Lower lobe of right lung (tissue), 2 donors: ENCODE data around the gene FAAP100. TPM values are rescaled to one million over a fixed set of nuclear protein-coding genes. Genes with fewer than 3 reads are reported as not detected.

Source experiments
- ATAC-seq, 2 donors: fragments of 200-7000 bp; cut with Tn5 transposase; one replicate each; pipeline ENCODE4 v1.9.1; 2020 to 2022; ENCODE audit warnings: mild to moderate bottlenecking in 2 of 2, moderate library complexity in 2 of 2
- DNase-seq: peaks from one replicate; pipeline ENCODE4 v3.0.0-alpha.2; 2020
- H3K27ac ChIP-seq: fragments of 200-600 bp; one replicate; pipeline ENCODE4 v1.8.0; 2022
- H3K27me3 ChIP-seq: fragments of 200-600 bp; one replicate; pipeline ENCODE4 v1.8.0; 2022; ENCODE audit warnings: low read depth
- H3K36me3 ChIP-seq: fragments of 200-600 bp; one replicate; pipeline ENCODE4 v1.8.0; 2022; ENCODE audit warnings: mild to moderate bottlenecking
- H3K4me1 ChIP-seq: fragments of 200-600 bp; one replicate; pipeline ENCODE4 v1.8.0; 2022
- H3K4me3 ChIP-seq: fragments of 200-600 bp; one replicate; pipeline ENCODE4 v1.8.0; 2022; ENCODE audit warnings: mild to moderate bottlenecking
- H3K9me3 ChIP-seq: fragments of 200-600 bp; one replicate; pipeline ENCODE4 v1.8.0; 2022
- CTCF ChIP-seq: fragments of 200-600 bp; IDR thresholded peaks from one replicate; pipeline ENCODE4 v1.8.0; 2022; ENCODE audit warnings: antibody characterized with exemption, mild to moderate bottlenecking
- intact Hi-C: fragments of 100-400 bp; cut with DNase I; formaldehyde crosslinking; loops from one replicate; pipeline ENCODE4 v1.11.0; 2022
- total RNA-seq: library from RNA; stranded (reverse); fragmentation: NEBNext Ultra II Directional; extraction: Animal tissue kit (Norgen Biotek cat#: 25700); gene quantifications from one replicate; pipeline ENCODE4 v1.2.1, GENCODE V29; 2021
- donor health status: DM: no; HTN: yes; CAD: no; lungs with severe emphysema.

The FAAP100 gene
- total RNA-seq, 1 donor from 2014 or later: 26.0 TPM

- H3K36me3 ChIP-seq: peaks cover 85% of the 10 kb centered on the region
- ATAC-seq: no peak
Observed at GRCh38 chr17:81574643-81574956, 22.4 kb upstream of the FAAP100 start.

GRCh38 chr17:81573794-81574642, 21.9 kb upstream of the FAAP100 start:
- Histone ChIP-seq H3K4me1 (peaks cover 19% of the 10 kb centered on the region), H3K9me3 (no peaks in the 10 kb centered on the region), H3K27me3 (no peaks in the 10 kb centered on the region), H3K36me3 (peaks cover 85% of the 10 kb centered on the region), H3K4me3 (no peak overlapping the region), H3K27ac (no peak overlapping the region)
- DNase-seq: no peak
- no peak for TF ChIP-seq CTCF
- intact Hi-C loops: no loop called here
- ATAC-seq: no peak

More at GRCh38 chr17:81574643-81574956, 22.4 kb upstream of the FAAP100 start:
- intact Hi-C loops: no loop called here
- Histone ChIP-seq H3K4me3 (no peak overlapping the region), H3K27me3 (no peaks in the 10 kb centered on the region), H3K27ac (no peak overlapping the region), H3K9me3 (no peaks in the 10 kb centered on the region), H3K4me1 (peaks cover 19% of the 10 kb centered on the region)
- DNase-seq: no peak
- no peak for TF ChIP-seq CTCF

GRCh38 chr17:81572563-81573168, 20.5 kb upstream of the FAAP100 start:
- ATAC-seq (no peak), DNase-seq (no peak)
- Histone ChIP-seq H3K27ac (no peak overlapping the region), H3K27me3 (no peaks in the 10 kb centered on the region), H3K9me3 (no peaks in the 10 kb centered on the region), H3K4me1 (peaks cover 18% of the 10 kb centered on the region), H3K4me3 (no peak overlapping the region), H3K36me3 (peaks cover 86% of the 10 kb centered on the region)
- intact Hi-C loops: no loop called here
- TF ChIP-seq CTCF: no peak

GRCh38 chr17:81570964-81571363, 18.8 kb upstream of the FAAP100 start:
- ATAC-seq: no peak
- Histone ChIP-seq H3K4me1 (peaks cover 19% of the 10 kb centered on the region), H3K36me3 (peaks cover 93% of the 10 kb centered on the region), H3K27me3 (no peaks in the 10 kb centered on the region), H3K4me3 (no peak overlapping the region), H3K27ac (no peak overlapping the region), H3K9me3 (no peaks in the 10 kb centered on the region)
- no peak for TF ChIP-seq CTCF
- no peak for DNase-seq
- intact Hi-C loops: no loop called here

- Histone ChIP-seq H3K36me3 (peaks cover 93% of the 10 kb centered on the region), H3K9me3 (no peaks in the 10 kb centered on the region), H3K4me1 (peaks cover 27% of the 10 kb centered on the region), H3K27ac (no peak overlapping the region), H3K27me3 (no peaks in the 10 kb centered on the region), H3K4me3 (no peak overlapping the region)
- TF ChIP-seq CTCF: no peak
- no peak for DNase-seq
- no peak for ATAC-seq
- intact Hi-C loops: no loop called here
Observed at GRCh38 chr17:81569986-81570514, 17.9 kb upstream of the FAAP100 start.
